H9 (cell line): ENCODE measurements around the gene NKX1-2. TPM values are rescaled to one million over a fixed set of nuclear protein-coding genes. Genes with fewer than 3 reads are reported as not detected.

Experiments
- DNase-seq: peaks from one replicate; pipeline ENCODE4 v3.0.0-alpha.2; 2017
- H2AFZ ChIP-seq: one replicate; pipeline ENCODE4 v1.6.1; 2013; ENCODE audit warnings: mild to moderate bottlenecking, low read length, control low read depth, moderate library complexity
- H2AK5ac ChIP-seq: 2 replicates; pipeline ENCODE4 v1.6.1; 2013; ENCODE audit warnings: low read length, control low read depth, mixed read lengths; ENCODE audit not compliant: insufficient read length
- H2BK120ac ChIP-seq: one replicate; pipeline ENCODE4 v1.6.1; 2013; ENCODE audit warnings: low read depth, mild to moderate bottlenecking, low read length, control low read depth, inconsistent platforms; ENCODE audit not compliant: poor library complexity, severe bottlenecking
- H2BK12ac ChIP-seq: 2 replicates; pipeline ENCODE4 v1.6.1; 2013; ENCODE audit warnings: low read length, control low read depth, mixed read lengths, low read depth; ENCODE audit not compliant: insufficient read length
- H2BK15ac ChIP-seq: 2 replicates; pipeline ENCODE4 v1.6.1; 2013; ENCODE audit warnings: low read depth, low read length, control low read depth
- H2BK20ac ChIP-seq: one replicate; pipeline ENCODE4 v1.6.1; 2013; ENCODE audit warnings: low read depth, mild to moderate bottlenecking, low read length, control low read depth, inconsistent platforms; ENCODE audit not compliant: poor library complexity, severe bottlenecking
- H2BK5ac ChIP-seq: 2 replicates; pipeline ENCODE4 v1.6.1; 2013; ENCODE audit warnings: low read length, control low read depth, mixed read lengths; ENCODE audit not compliant: insufficient read length
- H3K14ac ChIP-seq: 2 replicates; pipeline ENCODE4 v1.6.1; 2013; ENCODE audit warnings: low read length, control low read depth; ENCODE audit not compliant: insufficient read depth
- H3K18ac ChIP-seq: 2 replicates; pipeline ENCODE4 v1.6.1; 2013; ENCODE audit warnings: low read depth, mild to moderate bottlenecking, mixed read lengths, low read length, control low read depth; ENCODE audit not compliant: insufficient read length
- H3K23ac ChIP-seq: 2 replicates; pipeline ENCODE4 v1.6.1; 2013; ENCODE audit warnings: low read length, control low read depth, mixed read lengths, low read depth; ENCODE audit not compliant: insufficient read length
- H3K23me2 ChIP-seq: 2 replicates; pipeline ENCODE4 v1.6.1; 2013; ENCODE audit warnings: low read depth, mild to moderate bottlenecking, mixed read lengths, low read length, control low read depth; ENCODE audit not compliant: insufficient read length, poor library complexity, severe bottlenecking
- H3K27ac ChIP-seq: 2 replicates; pipeline ENCODE4 v1.5.1; 2013; ENCODE audit warnings: low read length, control low read depth, mixed read lengths, low read depth; ENCODE audit not compliant: insufficient read length
- H3K27me3 ChIP-seq: 2 replicates; pipeline ENCODE4 v1.6.1; 2013; ENCODE audit warnings: low read length, control low read depth, inconsistent platforms; ENCODE audit not compliant: insufficient read depth
- H3K4ac ChIP-seq: 2 replicates; pipeline ENCODE4 v1.6.1; 2013; ENCODE audit warnings: low read depth, mild to moderate bottlenecking, control low read depth, inconsistent platforms, low read length, moderate library complexity
- H3K4me1 ChIP-seq: 2 replicates; pipeline ENCODE4 v1.6.1; 2013; ENCODE audit warnings: low read length, control low read depth, inconsistent platforms; ENCODE audit not compliant: insufficient read depth
- H3K4me2 ChIP-seq: 2 replicates; pipeline ENCODE4 v1.6.1; 2013; ENCODE audit warnings: low read length, control low read depth, mixed read lengths; ENCODE audit not compliant: insufficient read length, insufficient read depth
- H3K56ac ChIP-seq: 2 replicates; pipeline ENCODE4 v1.6.1; 2013; ENCODE audit warnings: low read depth, mild to moderate bottlenecking, mixed read lengths, low read length, control low read depth; ENCODE audit not compliant: insufficient read length
- H3K79me1 ChIP-seq: 2 replicates; pipeline ENCODE4 v1.6.1; 2013; ENCODE audit warnings: low read depth, mild to moderate bottlenecking, moderate library complexity, low read length, control low read depth, inconsistent platforms; ENCODE audit not compliant: insufficient read depth, poor library complexity, severe bottlenecking
- H3K79me2 ChIP-seq: 2 replicates; pipeline ENCODE4 v1.6.1; 2013; ENCODE audit warnings: low read length, control low read depth, inconsistent platforms; ENCODE audit not compliant: insufficient read depth
- H3K9ac ChIP-seq: 2 replicates; pipeline ENCODE4 v1.6.1; 2013; ENCODE audit warnings: low read length, control low read depth, mixed read lengths; ENCODE audit not compliant: insufficient read length; ENCODE audit errors: extremely low read depth
- H3K9me3 ChIP-seq: one replicate; pipeline ENCODE4 v1.6.1; 2013; ENCODE audit warnings: low read depth, low read length, inconsistent platforms; ENCODE audit not compliant: control insufficient read depth
- H3T11ph ChIP-seq: one replicate; pipeline ENCODE4 v1.6.1; 2013; ENCODE audit warnings: mild to moderate bottlenecking, low read length, control low read depth, inconsistent platforms
- H4K20me1 ChIP-seq: one replicate; pipeline ENCODE4 v1.6.1; 2013; ENCODE audit not compliant: control insufficient read depth, insufficient read length, insufficient read depth
- H4K5ac ChIP-seq: 2 replicates; pipeline ENCODE4 v1.6.1; 2013; ENCODE audit warnings: low read depth, mild to moderate bottlenecking, mixed read lengths, low read length, control low read depth; ENCODE audit not compliant: insufficient read length
- H4K8ac ChIP-seq: replicated peaks from 2 replicates; pipeline ENCODE4 v1.6.1; 2013; ENCODE audit warnings: low read length, control low read depth, mixed read lengths, low read depth; ENCODE audit not compliant: insufficient read length
- H4K91ac ChIP-seq: 2 replicates; pipeline ENCODE4 v1.6.1; 2013; ENCODE audit warnings: low read depth, mild to moderate bottlenecking, moderate library complexity, mixed read lengths, low read length, control low read depth; ENCODE audit not compliant: insufficient read length
- H3K27ac Mint-ChIP-seq, 3 experiments: 2 replicates in 2 of 3; 3 replicates in 1 of 3; pipeline ENCODE4 v1.8.0; 2020 to 2021; ENCODE audit warnings: mixed read lengths in 3 of 3, mild to moderate bottlenecking in 1 of 3, moderate library complexity in 1 of 3
- H3K27me3 Mint-ChIP-seq: 2 replicates; pipeline ENCODE4 v1.8.0; 2021; ENCODE audit warnings: low read depth, mild to moderate bottlenecking, moderate library complexity, mixed read lengths
- H3K36me3 Mint-ChIP-seq, 3 experiments: 2 replicates in 2 of 3; 3 replicates in 1 of 3; pipeline ENCODE4 v1.8.0; 2020 to 2021; ENCODE audit warnings: low read depth in 3 of 3, mixed read lengths in 3 of 3; ENCODE audit not compliant: insufficient read depth in 1 of 3
- H3K4me1 Mint-ChIP-seq, 2 experiments: 2 replicates each; pipeline ENCODE4 v1.8.0; 2020; ENCODE audit warnings: mixed read lengths in 2 of 2
- H3K4me3 Mint-ChIP-seq, 2 experiments: 2 replicates in 1 of 2; 3 replicates in 1 of 2; pipeline ENCODE4 v1.8.0; 2020 to 2021; ENCODE audit warnings: mild to moderate bottlenecking in 2 of 2, mixed read lengths in 2 of 2, moderate library complexity in 1 of 2
- H3K9me3 Mint-ChIP-seq, 2 experiments: 2 replicates in 1 of 2; 3 replicates in 1 of 2; pipeline ENCODE4 v1.8.0; 2020; ENCODE audit warnings: mild to moderate bottlenecking in 2 of 2, mixed read lengths in 2 of 2, moderate library complexity in 1 of 2
- WGBS: extraction: QIAGEN DNeasy Blood & Tissue Kit; methylation state at CpG from one replicate; pipeline ENCODE4 v1.1.7; 2013; ENCODE audit warnings: missing lambda C conversion rate, low lambda C conversion rate, mixed read lengths; ENCODE audit not compliant: insufficient read length; ENCODE audit errors: extremely low coverage; 5-methylcytosine and 5-hydroxymethylcytosine counted together
- total RNA-seq: library from RNA; stranded (reverse); gene quantifications from 2 replicates; pipeline ENCODE4 v1.2.1, GENCODE V29; 2021
- TF ChIP-seq, protein P1 (sequence below): fragments of 200-600 bp; sonication (generic); conservative IDR thresholded peaks from 3 replicates; pipeline ENCODE4 v1.8.0; 2021; ENCODE audit warnings: antibody characterized with exemption, mild to moderate bottlenecking

The NKX1-2 gene
- total RNA-seq, 1 experiment from 2014 or later: 15.3 TPM

- H3K9ac ChIP-seq: no peak overlapping the region
- H2BK20ac ChIP-seq: no peak overlapping the region
- H3K23me2 ChIP-seq: peaks cover 23% of the 10 kb centered on the region
- H3K14ac ChIP-seq: no peak overlapping the region
- H4K91ac ChIP-seq: no peak overlapping the region
- no peak overlapping the region for H2BK120ac ChIP-seq
- H3K23ac ChIP-seq: no peak overlapping the region
- H3K4me1 Mint-ChIP-seq: peaks cover 41 to 49% of the 10 kb centered on the region in 2 experiments
- H3K4me1 ChIP-seq: peaks cover 10% of the 10 kb centered on the region
- H3K27me3 ChIP-seq: peaks cover 15% of the 10 kb centered on the region; the same call in 1 of the 2 replicates
- no peak overlapping the region for H2BK12ac ChIP-seq
- no peaks in the 10 kb centered on the region for H3K79me2 ChIP-seq
- H3K4me2 ChIP-seq: peak overlapping the region; percentile 72
- no peak for DNase-seq
- no peak overlapping the region for H2BK5ac ChIP-seq
- no CpG with 5 or more reads among the region's 26 CpGs for WGBS
- peak overlapping the region; percentile 73 to 91 for H3K4me3 Mint-ChIP-seq
- H3K27ac ChIP-seq: no peak overlapping the region
- H3K18ac ChIP-seq: no peak overlapping the region
- H2AK5ac ChIP-seq: no peak overlapping the region
- H3K9me3 ChIP-seq: no peaks in the 10 kb centered on the region
- no peak overlapping the region for H4K8ac ChIP-seq
- H4K5ac ChIP-seq: no peak overlapping the region
- TF ChIP-seq, protein P1, sequence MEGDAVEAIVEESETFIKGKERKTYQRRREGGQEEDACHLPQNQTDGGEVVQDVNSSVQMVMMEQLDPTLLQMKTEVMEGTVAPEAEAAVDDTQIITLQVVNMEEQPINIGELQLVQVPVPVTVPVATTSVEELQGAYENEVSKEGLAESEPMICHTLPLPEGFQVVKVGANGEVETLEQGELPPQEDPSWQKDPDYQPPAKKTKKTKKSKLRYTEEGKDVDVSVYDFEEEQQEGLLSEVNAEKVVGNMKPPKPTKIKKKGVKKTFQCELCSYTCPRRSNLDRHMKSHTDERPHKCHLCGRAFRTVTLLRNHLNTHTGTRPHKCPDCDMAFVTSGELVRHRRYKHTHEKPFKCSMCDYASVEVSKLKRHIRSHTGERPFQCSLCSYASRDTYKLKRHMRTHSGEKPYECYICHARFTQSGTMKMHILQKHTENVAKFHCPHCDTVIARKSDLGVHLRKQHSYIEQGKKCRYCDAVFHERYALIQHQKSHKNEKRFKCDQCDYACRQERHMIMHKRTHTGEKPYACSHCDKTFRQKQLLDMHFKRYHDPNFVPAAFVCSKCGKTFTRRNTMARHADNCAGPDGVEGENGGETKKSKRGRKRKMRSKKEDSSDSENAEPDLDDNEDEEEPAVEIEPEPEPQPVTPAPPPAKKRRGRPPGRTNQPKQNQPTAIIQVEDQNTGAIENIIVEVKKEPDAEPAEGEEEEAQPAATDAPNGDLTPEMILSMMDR: peak; percentile 66
- H3K79me1 ChIP-seq: no peaks in the 10 kb centered on the region
- no peak overlapping the region for H3K56ac ChIP-seq
- peaks cover 79% of the 10 kb centered on the region for H3K27me3 Mint-ChIP-seq
- no peaks in the 10 kb centered on the region; a peak in 2 of 5 replicates for H3K9me3 Mint-ChIP-seq
- H3K36me3 Mint-ChIP-seq: peaks cover 0 to 9% (median 0%) of the 10 kb centered on the region in 3 experiments; a peak in 3 of 7 replicates
- no peak overlapping the region for H3K4ac ChIP-seq
- H2BK15ac ChIP-seq: no peak overlapping the region
- H3T11ph ChIP-seq: no peak overlapping the region
- no peak overlapping the region for H2AFZ ChIP-seq
- no peaks in the 10 kb centered on the region for H4K20me1 ChIP-seq
- H3K27ac Mint-ChIP-seq: no peak overlapping the region
Observed at GRCh38 chr10:124448696-124449169, 1.1 kb downstream of the NKX1-2 start.
